Hippocampal formation (tissue), 2 donors: ENCODE results near the gene BMPER.

ENCODE experiments used
- DNase-seq, 2 donors: peaks; one replicate each; lab custom pipeline; 2025; lab: John Stamatoyannopoulos, UW

The BMPER gene

DNA sequence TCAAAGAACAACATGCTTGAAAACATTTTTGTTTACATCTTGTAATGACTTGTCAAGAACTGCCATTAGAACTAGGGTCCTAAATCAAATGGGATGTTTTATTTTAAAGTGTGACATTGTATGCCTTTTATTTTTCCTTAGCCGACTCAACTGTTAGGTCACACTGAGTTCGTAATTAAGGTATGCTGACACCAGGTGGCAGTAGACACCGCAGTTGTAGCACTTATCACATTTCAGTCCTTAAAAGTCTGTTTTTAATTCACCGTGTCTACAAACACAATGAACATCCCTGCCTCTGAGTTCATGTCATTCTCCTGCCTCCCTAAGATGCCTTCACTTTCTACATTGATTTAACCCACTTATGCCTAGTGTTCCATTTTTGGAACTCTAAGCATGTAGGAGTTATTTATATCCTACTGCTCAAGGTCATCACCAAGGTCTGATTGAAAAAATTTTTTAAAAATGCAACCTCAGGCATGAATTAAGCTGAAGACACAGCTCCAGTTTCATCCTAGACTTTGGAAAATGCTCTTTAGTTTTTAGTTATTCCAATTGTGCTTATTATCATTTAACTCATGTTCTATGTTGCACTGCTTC is 186.1 kb downstream of the BMPER start:
- no peak for DNase-seq

DNA sequence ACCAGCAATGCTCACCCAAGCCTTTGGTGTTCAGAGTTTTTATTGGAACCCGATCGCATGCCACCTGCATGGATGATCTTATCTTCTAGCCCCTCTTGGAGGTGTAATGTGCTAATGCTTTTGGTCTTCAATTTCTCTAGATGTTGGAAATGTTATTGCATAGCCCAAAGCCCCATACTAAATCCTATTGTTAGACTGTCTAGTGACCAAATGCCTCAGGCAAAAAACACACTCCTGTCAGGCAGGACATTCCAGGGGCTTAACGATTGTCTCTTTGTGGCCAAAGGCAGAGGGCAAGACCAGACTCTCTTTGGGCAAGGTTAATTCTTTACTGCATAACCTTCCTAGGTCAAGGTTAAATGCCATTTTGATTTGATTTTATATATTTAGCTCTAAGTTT is 187.9 kb downstream of the BMPER start:
- no peak for DNase-seq

DNA sequence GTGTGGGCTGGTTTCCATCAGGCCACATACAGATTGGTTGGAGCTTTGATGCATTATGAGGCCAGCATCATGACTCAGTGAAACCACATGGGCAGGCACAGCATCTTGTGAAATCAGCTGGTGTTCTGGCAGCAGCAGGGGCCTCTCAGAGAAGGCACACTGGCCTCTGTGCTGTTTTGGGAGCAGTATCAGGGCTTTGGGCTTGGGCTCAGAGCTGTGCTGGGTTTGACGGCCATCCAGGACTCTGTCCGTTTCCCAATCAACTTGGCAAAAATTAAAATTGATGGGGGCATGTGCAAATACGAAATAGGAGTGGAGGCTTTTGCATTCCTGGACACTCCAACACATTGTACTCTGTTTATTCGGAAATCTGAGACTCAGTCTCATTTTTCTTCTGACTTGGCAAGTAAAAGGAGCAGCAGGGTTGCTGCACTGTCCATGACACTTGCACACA is 190.9 kb downstream of the BMPER start:
- DNase-seq, result no peak

DNA sequence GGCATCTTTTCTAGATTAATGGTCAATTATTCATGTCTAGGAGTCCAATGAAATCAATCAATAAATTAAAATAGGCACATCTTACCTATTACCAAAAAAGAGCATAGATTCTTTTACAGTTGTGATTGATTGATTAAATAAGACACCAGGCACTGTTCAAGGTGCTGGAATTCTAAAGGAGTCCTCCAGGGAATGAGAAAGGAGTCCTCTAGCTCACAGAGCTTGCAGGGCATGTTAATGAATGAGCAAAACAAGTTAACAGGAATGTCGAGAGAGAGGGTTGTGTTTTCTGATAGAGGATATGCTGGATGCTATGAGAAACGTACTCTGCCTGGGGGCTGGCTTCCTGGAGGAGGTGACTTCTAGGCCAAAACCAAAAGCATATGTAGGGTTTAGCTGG is 191.4 kb downstream of the BMPER start:
- DNase-seq, result no peak

DNA sequence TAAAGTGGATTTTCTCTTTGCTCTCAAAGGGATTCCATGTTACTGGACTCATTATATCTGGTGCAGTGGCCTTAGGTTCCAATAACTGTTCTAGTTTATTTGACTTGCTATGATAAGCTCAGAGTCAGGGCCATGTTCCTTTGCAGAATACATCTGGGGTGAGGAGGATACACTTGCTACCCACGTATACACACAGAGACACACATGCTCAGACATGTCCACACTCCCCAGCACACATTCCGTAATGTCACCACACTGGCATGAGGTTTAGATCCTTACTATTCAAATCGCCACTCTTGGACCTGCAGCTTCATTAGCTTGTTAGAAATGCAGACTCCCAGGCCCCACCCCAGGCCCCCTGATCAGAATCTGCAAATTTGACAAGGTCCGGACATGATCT is 195.3 kb downstream of the BMPER start:
- DNase-seq, result no peak

DNA sequence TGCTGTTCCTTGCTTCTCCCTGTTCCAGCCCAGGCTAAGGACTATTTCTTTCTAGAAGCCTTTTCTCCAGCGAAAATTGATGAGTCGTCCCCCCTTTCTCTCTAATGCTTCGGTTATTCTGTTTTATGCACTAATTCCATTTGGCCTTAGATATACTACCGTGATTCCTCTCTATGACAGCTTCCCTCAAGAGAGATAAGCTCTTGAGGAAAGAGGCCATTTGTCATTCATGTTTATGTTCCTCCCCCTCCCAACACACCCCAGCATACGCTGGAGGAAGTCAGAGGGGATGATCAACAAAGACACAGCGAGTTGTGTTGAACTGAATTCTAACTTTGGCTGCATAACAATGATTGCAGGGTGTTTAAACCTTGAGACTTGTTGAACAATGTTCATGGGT is 198.8 kb downstream of the BMPER start:
- DNase-seq, result no peak

DNA sequence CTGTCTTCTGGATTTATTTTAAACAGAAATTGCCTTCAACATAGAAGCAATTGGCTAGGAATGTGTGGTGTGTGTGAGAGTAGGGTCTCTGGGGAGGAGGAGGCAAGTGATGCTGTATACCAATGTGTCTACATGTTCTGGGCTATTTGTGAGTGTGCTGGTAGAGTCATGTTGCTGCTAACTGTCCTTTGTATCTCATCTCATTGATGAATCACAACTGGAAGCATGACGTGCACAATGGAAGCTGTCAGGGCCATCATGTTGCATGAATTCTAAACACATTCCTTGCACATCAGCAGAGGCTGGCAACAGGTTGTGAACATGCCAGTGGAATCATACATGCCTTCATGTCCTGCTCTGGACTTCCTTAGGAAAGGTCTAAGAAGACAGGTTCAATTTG is 199.7 kb downstream of the BMPER start:
- DNase-seq, result no peak

DNA sequence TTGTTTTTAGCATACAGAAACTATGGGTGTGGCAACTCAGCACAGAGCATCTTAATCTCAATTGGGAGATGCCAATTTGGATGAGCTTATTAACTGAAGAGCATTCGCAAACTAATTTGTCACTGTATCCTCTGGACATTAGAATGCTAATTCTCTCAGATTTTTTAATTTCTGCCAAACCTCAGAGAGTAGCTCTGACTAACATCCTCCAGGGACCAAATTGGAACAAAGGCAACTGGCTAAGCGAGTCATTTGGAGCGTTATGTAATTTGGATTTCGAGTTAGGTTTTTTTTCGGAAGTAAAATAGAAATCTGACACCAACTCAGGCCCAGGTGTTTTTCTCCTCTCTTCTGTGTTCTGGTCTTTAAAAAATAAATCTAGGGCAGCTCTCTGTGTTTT is 201.9 kb downstream of the BMPER start:
- DNase-seq, result peak in 1 of 2 donors; percentile 36

DNA sequence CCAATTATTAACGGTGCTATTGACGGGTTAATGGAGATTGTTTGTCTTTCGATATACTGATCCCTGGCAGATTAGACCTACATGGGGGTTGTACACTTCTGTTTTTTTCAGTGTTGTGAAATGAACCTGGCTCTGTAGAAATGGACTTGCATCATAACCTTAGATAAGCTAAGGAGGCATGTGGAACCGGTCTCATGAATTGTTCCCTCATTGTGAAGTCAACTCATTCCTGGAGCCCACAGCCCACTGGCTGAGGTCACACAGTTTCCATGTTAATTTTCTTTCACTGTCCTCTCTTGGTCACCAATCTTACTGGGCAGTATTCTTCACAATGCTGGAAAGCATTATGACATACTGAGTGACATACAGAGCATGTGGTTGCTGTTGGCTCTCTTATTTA is 202.8 kb downstream of the BMPER start:
- no peak for DNase-seq

DNA sequence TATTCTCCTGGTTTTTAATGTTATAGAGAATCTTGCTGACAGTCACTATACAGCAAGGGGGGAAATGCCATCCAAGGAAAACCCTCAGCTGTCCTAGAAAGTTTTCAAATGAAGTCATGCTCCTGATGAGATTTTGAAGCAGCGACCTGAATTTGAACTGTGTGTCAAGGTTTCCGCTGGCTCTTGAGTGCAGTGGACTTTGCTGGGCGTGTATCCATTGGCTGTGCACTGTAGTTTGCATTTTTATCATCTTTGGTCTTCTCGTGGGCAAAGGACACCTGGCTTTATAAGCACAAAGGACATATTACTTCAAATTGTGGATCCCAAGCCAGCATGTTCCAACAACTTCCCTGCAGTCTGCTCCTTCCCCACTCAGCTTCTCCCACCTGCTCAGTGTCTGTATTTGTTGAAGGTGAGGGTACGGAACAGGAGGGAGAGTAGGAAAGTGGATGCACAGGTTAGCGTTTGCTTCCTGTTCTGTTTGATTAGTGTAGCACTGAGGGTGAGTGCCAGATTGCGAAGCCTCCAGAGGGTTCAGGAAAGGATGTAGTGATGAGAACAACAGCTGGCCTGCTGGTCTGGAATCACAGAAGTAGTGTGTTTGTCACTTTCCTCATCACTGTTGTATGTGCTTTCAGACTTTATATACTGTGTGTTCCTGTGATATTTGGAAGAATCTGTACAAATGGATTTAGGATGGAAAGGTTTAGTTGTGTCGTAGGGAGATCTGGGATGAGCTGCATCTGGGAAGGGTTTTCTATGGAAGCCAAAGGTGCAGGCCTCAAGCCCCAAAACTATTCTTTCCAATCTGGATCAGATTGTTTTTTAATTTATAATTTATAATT is 204.8 kb downstream of the BMPER start:
- DNase-seq, result no peak

DNA sequence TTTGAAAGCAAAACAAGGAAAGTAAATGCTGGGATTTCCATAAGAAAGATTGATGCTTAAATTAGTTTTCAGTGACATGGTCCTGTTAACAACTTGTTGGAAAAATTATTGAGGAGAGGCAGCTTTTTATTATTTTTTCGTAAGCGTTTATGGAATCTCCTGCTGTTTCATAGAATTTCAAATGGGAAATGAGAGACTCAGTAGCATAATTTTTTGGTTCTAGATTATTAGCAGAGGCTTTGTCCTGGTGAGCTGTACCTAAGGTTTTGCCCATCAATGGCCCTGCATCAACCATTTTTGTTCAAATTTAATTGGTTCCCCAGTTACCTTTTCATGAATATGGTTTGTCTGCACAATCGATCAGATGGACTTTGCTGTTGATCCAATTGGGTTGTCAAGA is 205.7 kb downstream of the BMPER start:
- no peak for DNase-seq

DNA sequence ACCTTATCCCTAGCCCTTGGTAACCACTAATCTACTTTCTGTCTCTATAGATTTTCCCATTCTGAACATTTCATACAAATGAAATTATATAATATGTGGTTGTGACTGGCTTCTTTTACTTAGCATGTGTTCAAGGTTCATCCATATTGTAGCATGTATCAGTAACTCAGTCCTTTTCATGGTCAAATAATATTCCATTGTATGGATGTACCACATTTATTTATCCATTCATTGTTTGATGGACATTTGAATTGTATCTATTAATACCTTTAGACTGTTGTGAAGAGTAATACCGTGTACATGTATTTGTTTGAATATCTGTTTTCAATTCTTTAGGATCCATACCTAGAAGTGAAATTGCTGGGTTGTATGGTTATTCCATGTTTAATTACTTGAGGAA is 210.2 kb downstream of the BMPER start:
- no peak for DNase-seq

DNA sequence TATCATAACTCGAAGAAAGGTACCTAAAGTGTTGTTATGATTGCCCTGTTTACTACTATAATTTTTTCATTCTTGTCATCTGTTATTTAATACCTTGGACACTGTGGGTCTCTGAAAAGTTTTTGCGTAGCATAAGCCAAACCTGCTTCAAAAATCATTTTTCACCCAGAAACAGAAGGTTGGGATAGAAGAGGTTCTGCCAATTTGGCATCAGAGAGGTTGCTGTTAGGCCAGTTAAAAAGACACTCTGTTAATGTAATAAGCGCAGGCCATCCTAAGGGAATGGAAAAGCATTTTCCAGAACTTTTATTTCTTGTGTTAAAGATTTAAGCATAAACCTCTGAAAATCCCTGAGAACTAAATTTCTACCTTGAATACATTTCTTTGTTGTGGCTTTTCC is 212.2 kb downstream of the BMPER start:
- no peak for DNase-seq

DNA sequence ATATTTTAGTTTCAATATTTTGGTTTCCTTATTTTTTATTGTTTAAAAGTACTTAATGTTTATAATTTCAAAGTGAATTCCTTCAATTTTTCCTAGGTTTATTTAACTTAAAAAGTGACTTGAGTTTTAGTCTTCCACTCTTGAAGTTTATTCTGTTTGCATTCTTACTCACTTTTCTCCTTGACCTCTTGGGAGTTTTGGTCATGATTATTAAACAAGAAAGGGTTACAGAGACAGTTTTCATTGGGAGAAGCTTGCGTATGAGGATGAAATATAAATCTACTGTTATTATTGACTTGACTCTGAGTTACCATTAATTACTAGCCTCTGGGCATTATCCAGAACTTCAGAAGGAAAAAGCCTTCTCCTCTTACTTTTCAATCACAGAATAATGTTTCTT is 216.0 kb downstream of the BMPER start:
- no peak for DNase-seq

DNA sequence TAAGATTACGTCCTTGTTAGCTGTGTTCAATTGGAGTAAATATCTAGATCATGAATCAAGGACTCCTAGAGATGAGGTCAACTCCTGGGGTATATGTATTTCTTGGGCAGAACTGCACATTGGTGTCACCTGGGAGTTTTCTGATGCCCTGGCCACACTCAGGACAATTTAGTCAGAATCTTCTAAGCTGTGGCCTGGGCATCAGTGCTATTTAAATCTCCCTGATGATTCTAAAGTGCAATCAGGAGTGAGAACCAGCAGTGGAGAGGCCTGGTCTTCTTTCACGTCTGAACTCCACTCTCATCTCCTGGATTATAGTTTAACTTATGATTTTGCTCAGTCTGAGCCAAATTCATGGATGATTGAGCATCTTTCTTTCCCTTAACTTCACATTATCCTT is 218.0 kb downstream of the BMPER start:
- DNase-seq, result no peak

DNA sequence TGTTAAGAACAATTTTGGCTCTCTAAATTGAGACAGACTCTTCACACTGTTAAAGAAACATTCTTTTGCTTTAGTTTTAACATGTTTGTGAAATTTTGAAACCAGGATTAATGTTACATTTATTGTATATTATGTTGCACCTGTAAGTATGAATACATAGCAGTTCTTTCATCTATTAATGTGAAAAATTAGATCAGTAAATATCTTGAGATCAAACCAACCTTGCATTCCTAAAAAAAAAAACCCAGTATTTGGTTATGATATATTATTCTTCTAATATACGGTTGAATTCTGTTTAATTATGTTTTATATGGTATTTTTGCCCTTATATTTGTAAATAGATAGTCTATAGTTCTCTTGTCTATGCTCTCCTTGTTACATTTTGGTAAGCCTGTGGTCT is 219.4 kb downstream of the BMPER start:
- no peak for DNase-seq

DNA sequence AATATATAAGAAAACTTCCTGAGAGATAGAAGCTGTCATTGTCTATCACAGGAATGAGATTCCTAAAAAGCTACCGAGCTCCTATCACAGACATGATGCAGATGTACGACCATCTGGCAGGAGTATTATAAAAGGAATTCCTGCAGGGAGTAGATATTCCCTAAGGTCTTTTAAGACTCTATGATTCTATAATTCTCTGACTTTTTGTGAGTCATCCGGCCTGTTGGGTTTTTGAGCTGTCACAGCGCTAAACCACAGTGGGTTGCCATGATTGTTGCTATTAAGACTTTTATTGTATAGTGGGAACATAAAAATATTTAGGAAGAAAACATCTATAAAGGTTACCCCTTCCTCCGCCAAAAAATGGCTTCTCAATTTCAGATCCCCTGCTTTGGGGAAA is 223.4 kb downstream of the BMPER start:
- DNase-seq, result no peak

DNA sequence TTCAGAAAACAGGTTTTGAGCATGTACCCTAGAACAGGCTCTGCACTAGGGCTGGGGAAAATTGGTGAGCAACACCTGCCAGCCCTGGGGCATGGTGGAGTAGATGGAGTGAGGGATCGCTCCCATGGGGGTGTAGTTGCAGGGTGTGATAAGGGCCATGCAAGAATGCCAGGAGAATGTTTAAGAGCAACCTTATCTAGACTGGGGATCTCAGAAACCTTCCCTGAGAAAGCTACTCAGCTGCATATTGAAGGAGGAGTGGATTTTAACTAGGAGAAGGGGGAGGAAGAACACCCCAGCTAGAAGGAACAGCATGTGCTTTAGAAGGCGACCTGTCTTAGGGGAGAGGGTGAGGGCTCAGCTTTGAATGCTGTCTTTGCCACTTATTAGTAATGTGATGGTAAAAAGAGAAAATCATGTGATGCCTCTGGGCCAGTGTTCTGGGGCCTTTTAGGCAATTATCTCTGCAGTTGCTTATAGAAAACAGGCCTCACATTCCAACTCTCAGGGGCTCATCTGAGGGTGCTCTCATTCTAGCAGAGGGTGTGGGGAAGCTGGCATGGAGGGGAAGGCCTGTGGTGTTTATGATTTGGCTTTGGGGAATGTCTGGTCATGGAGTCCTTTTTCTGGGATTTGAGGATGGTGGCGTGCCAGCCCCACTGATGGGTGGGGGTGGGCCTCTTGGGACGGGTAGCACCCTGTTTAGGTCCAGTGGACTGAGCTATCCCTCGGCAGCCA is 225.4 kb downstream of the BMPER start:
- DNase-seq, result no peak

DNA sequence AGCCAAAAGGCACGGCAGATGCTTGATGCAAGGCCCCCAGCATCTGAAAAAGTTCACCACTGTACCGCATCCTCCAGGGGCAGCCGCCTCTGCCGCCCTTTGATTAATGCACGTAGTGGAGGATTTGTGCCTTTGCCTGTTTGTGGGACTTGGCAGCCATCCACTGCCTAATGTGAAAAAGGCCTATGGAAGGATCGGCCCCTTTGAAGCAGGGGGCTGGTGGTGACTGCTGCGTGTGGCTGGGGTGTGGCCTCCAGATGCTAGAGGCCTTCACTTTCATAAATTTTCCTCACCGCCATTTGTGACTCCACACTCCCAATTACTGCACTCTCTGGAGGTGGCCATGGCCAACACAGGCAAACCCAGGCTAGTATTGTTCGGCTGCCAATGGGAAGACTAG is 226.0 kb downstream of the BMPER start:
- no peak for DNase-seq

DNA sequence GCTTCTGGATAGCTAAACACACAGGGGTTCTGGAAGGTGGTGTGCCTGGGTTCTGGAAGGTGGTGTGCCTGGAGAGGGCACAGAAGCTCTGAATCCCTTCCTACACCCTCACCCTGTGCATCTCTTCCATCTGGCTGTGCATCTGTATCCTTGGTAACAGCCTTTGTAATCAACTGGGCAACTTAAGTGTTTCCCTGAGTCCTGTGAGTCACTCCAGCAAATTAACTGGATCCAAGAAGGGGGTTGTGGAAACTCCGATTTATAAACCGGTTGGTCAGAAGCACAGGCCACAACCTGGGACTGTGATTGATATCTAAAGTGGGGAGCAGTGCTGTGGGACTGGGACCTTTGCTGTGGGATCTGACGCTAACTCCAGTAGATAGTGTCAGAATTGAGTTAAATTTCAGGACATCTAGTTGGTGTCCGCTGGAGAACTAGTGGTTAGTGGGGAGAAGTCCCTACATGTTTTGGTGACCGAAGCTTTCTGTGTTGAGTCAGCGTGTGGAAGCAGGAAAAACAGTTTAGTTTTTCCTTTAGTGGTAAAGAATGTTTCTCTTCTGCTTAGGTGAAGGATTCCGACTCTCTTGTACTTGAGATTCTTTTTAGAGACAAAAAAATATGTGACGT is 228.1 kb downstream of the BMPER start:
- peak in 1 of 2 donors; percentile 15 for DNase-seq

DNA sequence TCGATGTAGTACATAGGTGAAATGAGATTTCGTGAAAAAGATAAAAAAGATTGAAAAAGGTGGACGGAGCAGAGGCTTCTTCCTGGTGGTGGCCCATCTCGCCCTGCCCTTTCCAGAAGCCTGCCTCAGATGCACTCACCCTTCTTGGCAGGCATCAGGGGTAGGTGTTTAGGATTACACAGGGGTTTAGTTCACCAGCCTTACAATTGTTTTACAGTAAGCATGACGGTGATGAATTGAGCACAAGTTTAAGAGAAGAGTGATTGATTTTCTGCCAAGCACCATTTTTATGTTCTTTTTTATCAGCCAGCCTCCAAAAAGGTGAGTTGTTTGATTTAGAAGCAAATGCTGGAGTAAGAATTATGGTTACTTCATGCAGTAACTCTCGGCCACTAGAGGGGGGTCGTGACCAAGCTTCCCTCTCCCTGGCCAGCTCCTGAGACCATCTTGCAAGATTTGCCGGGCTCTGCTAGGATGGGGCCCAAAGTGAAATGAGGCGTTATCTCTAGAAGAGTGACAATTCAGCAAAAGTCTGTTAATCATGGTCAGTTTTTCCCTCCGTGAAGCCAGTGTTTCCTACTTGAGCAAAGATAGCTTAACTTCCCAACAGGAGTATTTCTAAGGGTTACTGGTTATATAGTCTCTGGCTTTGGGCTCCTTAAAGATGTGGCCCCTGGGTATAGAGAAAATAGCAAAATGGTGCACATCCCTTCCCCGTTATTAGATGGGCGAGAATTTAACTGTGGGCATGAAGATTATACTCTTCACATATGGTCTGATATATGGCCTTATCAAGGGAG is 228.8 kb downstream of the BMPER start:
- DNase-seq, result peak; percentile 15 to 16

DNA sequence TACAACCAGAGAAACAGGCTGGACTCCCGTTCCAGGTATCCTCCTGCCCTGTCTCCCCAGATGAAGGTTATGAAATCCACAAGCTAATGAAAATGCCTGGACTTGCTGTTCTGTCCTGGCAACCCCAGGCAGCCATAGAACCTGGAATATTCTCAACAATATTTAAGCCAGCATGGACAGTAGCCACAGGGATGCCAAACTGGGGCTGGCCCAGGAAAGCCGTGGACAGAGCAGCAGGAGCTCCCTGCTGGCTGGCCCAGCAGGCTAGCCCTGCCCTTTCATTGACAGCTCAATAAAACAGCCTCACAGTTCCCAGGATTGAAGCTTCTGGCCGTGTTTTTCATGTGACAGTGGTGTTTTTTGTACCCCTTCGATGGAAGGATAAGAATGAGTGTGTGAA is 230.6 kb downstream of the BMPER start:
- no peak for DNase-seq
